GM18858 (cell line): ENCODE results near the gene DOK5.

Source experiments
- ATAC-seq: cut with Tn5 transposase; IDR thresholded peaks from one replicate; pipeline ENCODE4 v1.9.1; 2021; ENCODE audit not compliant: unreplicated experiment

DOK5 gene

DNA sequence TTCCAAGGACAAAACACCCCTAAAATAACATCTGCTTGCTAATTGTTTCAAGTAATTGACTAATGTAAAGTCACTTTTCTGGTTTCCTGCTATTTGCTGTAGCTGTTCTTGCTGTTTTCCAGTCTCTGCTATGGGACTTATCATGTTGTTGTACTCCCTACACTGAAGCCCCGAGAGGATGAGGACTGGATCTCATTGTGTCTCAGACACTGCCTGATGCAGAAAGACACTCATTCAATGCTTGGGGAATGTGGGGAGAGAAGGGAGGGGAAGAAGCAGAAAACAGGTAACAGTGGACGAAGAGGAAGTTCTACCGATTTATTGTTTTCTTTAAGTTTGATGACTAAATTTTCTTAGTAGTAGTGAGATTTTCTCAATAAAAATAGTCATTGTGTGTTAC lies 79.8 kb downstream of the DOK5 start:
- no peak for ATAC-seq

DNA sequence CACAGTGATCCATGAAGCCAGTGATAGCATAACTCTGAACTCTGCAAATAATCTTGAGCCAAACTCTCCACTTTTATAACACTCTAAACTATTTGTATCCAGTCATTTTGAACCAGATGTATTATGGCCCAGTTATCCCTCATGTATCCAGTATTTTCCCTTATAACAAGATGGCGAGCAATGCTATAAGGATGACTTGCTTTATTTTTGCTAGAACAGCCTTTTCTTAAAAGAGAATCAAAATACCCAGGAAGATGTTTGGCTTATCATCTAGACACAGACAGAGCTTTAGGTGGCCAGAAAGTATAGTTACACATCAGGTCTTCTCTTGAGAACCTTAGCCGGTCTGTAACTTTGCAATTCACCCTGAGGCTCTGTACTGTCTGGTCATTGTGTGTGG lies 81.0 kb downstream of the DOK5 start:
- ATAC-seq, result no peak

DNA sequence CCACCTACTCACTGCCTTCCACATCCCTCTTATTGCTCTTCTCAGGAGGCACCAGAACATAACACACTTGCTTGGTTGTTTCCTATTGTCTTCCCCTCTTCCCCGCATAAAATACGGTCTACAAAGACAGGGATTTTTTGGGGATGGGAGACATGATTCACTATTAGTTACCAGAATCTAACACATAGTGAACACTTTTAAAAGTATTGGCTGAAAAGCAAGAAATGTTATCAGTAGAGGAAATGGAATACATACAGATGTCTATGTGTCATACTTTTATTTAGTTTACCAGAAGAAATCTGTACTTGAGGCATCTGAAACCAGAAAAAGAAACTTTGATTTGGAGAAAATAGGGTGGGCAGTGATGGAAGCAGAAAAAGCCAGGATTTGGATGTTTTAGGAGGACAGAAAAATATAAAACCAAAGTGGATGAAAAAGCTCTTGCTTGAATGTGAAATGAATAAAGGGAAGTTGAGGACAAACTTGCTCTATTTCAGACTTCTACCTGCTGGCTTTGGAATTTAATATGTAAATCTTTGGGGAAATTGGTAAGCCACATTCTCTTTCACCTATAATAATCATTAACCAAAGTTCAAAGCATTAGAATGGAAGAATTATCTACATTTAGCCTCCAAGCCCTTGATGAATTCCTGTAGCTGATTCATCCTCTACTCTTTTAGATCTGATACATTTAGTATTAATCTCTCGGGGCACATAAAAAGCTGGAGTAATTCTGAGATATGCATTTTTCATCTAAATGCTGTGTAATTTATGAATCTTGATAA lies 82.6 kb downstream of the DOK5 start:
- no peak for ATAC-seq

DNA sequence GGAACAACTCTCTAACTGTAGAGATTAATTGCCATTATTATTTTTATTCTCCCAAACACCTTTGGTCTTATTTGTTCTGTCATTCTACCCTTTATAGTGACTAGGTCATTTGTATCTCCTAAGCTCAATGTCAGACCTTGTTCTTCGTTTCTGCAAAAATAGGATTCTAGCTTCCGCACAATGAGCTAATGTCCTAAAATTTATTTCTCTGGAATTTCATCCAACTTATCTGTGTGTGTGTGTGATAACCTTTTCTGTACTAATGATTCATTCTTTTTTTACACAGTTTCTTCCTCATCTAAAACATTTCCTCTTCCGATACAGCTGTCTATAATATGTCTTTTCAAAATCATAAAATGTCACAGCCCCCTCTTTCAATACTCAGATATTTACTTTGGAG lies 84.5 kb downstream of the DOK5 start:
- ATAC-seq, result no peak

DNA sequence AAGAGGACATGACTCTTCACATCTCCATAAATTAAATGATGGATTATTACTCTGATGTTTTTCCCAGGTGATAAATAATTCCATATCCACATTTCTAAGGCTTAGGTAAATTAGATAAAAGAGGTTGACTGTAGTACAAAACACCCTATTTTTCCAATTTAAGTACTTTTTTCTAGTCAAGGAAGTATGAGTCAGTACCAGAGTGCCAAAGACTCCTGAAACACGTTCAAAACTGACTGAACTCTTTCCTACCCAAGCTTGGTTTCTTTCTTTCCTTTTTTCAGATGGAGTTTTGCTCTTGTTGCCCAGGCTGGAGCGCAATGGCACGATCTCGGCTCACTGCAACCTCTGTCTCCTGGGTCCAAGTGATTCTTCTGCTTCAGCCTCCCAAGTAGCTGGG lies 85.0 kb downstream of the DOK5 start:
- ATAC-seq, result no peak

DNA sequence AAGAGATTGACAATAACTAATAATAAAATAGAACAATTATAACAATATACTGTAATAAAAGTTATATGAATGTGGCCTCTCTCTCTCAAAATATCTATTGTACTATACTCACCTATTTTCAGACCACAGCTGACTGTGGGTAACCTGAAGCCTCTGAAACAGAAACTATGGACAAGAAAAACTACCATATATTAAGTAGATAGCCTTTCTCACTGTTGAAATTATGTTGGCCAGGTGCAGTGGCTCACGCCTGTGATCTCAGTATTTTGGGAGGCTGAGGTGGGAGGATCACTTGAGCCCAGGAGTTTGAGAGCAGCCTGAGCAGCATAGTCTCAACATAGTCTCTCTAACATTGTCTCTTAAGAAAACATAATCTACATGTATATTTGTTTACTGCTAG lies 89.9 kb downstream of the DOK5 start:
- ATAC-seq, result no peak

DNA sequence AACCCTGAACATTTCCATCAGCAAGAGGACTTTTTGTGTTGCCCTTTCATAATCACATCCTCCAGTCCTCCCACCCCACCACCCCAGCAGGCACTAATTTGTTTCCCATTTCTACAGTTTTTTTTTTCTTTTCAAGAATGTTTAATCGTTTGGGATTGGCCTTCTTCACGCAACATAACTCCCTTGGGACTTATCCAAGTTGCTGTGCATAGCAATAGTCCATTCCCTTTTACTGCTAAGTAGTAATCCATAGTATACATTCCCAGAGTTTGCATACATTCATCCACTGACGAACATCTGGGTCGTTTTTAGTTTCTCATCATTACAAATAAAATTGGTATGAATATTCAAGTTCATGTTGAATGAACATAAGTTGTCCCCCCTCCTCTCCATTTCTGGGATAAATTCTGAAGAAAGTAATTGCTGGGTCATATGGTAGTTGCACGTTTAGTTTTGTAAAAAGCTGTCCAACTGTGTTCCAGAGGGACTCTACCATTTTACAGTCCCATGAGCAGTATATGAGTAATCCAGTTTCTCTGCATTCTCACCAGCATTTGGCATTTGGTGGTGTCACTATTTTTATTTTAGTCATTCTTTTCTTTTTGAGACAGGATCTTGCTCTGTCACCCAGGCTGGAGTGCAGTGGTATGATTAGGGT lies 90.8 kb downstream of the DOK5 start:
- ATAC-seq, result no peak

DNA sequence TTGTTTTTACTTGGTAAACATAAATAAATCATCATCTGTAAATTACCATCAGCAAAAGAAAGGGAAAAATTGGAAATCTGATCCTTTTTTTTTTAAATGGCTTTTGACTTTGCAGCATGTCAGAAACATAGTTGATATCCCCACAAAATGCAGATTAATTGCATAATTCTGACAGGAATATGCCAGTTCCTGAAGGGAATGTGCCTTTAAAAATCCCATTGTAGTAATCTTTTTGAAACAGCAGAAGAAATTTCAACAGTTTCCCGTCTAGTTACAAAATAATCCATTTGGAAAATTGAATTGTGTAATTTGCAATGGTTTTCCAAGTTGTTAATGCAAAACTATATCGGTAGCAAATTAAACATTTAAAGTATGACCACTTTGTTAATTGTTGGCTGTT lies 95.2 kb downstream of the DOK5 start:
- no peak for ATAC-seq

DNA sequence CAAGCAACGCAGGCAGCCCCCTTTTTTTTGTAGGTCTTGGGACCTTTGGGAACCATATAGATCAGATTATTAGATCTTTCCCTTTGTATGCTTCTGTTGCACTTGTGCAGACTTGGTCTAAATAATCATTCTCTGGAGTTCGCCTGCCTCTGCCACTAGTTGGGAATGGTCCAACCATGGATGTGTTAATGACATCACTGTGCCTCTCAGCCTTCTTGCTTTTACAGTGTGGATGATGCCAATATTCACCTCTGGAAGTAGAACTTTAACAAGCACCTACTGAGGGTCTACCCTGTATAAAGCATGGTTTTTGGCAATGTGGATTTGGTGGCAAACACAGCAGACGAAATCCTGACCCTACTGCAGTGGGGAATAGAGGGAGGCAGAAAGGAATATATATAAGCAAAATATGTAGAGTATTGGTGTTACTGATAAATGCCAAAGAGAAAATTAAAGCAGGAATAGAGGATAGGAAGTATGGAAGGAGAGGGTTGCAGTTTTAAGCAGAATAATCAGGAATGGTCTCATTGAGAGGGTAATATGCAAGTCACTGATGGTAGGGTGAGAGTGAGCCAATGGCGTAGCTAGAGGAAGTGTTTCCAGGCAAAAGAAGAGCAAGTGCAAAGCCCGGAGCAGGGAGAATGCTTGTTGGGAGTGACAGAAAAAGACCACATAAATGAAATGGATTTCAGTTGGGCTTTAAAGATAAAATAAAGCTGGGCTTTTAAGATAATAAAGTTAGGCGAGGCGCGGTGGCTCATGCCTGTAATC lies 97.5 kb downstream of the DOK5 start:
- no peak for ATAC-seq

DNA sequence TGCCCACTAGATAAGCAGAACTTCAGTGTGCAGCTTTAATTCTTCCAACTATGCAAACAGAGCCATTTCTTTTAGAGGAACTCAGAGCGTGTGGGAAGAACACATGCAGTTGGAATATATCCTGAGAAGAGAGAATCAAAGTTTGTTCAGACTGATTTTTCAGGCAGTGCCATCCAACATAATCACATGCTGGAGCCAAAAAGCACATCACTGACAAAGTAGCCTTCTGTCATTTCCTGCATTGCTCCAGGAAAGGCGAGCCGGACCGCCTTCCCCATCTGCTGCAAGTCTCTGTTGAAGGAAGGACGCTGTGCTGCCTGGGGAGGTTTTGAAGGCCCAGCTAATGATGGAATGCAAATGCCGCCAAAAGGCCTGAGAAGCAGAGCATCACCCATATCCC lies 98.4 kb downstream of the DOK5 start:
- ATAC-seq, result no peak

DNA sequence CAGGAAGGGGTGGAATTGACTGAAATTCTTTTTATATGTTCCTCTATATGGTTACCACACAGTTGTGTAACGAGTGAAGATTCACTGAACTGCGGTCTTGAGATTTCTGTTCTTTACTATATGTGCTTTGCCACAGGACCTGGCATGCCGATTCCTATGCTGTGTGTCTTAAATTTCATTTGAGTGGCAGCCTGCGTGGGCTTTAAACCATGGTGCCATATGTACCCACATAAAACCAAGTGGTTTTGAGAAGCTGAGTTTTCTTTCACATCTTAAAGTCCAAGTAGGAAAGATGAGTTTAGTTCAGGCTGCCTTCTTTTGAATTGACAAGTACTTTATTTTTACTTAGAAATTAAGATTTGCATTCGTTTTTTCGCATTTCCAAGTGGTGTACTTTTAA lies 101.1 kb downstream of the DOK5 start:
- ATAC-seq, result no peak

DNA sequence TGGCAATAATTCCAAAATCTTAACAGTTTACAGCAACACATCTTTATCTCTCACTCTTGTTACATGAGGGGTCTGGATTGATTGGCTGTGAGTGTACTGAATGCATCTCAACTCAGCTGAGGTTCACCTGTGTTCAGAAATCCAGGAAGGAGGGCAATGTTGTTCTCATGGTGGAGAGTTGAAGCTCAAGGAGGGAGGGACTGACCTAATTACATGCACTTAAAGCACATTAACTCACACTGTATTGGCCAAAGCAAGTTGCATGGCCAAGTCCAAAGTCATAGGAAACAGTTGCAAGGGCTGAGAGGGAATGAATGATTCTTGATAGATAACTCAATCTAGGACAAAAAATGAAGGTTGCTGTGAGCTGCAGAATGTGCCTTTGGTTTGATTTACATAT lies 102.2 kb downstream of the DOK5 start:
- no peak for ATAC-seq

DNA sequence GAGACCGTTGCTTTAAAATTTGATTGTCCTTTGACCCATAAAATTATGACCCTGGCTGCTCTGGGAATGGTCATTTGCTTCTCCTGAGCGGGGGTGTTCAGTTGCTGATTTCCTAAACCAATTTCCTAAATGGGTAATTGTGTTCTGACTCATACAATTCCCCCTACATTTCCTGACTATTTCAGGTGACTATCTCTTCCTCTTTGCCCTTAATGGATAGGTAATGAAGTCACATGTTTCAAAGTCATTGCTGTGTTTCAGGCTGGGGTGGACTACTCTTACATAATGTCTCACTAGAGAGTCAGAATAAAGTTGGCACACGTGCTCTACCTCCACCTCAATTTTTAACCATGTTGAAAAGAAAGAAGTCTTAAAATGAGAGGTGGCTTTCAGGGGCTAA lies 109.8 kb downstream of the DOK5 start:
- no peak for ATAC-seq

DNA sequence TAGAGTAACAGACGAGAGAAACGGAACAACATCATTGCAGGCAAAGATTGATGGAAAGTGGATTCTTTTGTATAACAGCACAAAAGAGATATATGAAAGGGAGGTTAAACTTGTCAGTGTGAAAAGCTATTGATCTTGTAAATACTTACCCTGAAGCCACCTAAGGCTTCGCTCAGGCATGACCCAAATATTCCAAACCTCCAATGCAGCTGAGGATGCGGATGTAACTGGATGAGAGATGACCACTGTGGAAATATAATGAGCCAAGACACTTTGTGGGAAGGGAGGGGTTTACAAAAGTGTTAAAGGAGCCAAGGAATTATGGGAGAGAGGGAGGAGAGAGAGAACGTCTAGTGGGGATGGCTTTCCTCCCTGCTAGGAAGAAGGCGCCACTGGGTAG lies 112.0 kb downstream of the DOK5 start:
- ATAC-seq, result no peak

DNA sequence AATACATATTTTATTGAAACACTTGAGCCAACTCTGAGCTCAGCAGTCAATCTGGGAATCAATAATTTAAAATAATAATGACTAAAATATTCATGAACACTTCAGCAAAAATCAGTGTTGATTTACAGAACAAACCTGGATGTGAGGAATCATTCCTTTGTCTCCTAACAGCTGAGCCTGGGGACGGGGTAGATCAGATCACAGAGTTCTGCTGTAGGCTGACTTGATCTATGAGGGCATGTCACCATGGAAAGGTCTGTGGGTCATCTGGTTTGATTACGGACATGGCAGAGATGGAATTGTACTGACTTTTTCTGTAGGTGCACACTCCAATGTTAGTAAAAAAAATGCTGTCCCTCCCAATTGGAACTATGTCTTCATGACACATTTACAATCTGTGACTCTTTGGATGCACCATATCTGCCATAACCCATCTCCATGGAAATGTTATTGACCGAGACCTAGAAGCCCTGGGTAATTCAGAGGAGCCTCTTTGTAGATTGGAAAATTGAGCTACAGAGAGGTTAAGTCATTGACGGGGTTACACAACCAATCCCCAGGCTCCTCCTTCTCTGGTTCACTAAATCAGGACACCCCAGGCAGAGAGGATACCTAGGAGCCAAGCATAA lies 114.1 kb downstream of the DOK5 start:
- ATAC-seq, result no peak

DNA sequence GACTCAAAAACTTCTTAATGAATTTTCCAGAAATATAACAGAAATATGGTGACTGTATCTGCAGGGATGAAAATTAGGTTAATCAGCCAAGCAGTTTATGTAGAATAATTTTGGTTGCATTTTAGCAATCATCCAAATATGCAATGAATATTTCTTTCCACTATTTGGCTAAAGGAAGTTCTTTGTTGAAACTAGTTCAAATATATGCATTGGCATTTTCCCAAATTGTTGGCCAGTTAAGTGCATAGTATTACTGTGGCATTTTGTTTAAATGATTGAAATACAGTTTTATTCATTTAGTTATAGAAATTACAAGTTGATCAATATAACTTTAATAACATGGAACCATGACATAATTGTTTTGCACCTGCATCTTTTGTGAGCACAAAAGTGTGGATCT lies 115.5 kb downstream of the DOK5 start:
- ATAC-seq, result no peak

DNA sequence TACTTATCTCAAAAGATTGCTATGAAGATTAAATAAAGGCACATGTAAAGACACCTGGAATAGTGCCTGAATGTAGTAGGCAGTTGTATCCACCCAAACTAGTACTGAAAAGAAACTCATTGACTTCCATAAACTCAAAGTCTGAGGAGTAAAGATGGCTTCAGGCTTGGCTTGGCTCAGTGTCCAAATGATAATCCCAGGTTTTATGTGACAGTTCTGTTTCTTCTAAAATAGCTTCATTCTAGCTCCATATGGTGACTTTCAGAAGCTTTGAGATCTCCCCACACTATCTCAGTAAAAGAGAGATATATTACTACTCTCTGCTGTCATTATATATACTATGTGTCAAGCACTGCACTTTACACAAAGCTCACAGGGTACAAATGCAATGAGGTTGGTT lies 121.3 kb downstream of the DOK5 start:
- no peak for ATAC-seq

DNA sequence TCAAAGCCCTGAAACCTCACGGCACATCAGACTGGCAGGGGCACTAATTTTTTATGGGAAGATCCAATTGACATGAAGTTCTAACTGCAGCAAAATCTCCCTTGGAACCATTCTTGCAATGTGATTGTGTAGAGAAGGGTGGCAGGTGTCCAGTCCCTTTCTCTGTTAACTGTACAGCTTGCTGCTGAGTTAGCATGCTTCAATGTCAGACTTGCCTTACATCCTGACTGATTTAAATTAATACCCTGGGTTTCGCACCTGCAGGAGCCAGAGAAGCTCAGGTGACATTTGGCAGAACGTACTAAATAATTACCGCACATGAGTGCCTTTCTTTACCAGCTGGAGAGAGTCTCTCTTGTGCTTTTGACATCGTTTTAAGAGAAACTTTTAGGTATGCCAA lies 123.0 kb downstream of the DOK5 start:
- no peak for ATAC-seq

DNA sequence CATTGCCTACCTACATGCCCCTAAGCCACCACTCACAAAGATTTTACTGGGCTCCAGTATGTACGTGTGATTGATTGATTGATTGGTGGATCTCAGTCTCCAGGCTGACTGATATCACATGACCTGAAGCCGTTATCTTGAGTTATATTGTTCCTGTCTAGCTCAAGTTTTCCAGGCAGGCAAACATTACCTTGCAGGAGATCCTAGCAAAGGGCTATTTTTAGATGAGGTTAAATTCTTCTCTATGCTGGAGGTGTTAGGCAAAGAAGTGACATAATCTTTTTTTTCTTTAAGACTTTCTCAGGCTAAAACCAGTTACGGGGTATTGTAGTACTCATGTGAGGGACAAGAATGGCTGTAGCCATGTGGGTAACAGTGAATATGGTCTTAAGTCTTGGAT lies 125.2 kb downstream of the DOK5 start:
- no peak for ATAC-seq

DNA sequence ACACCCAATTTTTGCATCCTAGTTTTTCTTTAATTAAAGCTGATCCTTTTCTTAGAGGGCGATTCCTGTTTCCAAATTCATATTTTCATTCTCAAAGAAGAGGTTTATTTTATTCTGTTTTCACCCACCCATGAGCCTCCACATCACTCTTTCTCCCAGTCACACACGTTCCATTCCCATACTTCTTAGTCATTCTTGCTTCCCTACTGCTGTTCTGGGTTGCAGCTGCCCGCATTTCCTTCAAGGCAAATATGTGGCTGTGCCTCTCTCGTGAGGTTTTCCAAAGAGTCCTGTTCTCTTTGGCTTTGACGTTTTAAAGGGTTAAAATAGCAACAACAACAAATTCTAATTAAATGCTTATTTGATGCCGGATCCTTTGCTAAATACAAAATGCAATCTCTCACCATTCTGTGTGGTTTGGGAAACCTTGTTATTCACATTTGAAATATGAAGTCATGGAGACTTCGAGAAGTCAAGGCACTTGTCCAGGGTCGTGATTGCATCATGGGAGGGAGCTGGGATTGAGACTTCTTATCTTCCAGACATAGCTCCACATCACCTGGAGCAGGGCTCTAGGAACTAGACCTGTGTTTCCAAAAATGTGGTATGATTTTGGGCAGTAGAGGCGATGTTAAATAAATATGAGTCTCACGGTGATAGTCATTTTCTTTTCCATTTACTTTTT lies 126.6 kb downstream of the DOK5 start:
- no peak for ATAC-seq

DNA sequence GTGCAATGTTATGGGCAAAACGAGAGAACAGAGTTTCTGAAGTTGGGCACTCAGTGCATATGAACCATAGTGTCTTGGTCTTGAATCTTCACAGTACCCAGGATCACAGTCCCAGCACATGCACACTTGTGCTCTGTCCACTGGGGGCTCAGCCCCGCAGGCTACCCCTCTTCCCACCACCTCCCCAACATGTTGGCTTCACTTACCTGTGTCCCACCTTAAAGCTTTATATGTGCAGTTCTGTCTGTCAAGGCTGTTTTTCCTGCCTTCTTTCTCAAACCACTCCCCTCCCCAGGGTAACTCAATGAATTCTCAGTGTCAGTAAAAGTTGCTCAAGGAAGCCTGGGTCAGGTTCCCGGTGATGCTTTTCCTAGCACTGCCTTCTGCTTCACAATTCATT lies 129.9 kb downstream of the DOK5 start:
- no peak for ATAC-seq
